Cardiac septum (tissue), 1 donor: ENCODE measurements around the gene RBM44. TPM values are rescaled to one million over a fixed set of nuclear protein-coding genes. Genes with fewer than 3 reads are reported as not detected.

Experiments
- DNase-seq: peaks from one replicate; pipeline ENCODE4 v3.0.0-alpha.2; 2020; ENCODE audit warnings: low spot score
- intact Hi-C: fragments of 100-400 bp; cut with DNase I; formaldehyde crosslinking; loops from one replicate; pipeline ENCODE4 v1.14.0; 2022
- total RNA-seq: library from RNA; stranded (reverse); fragmentation: NEBNext Ultra II Directional; extraction: Animal tissue kit (Norgen Biotek cat#: 25700); gene quantifications from one replicate; pipeline ENCODE4 v1.2.1, GENCODE V29; 2021
- donor health status: DM: no; HTN: no; CAD: no.

RBM44 gene
- total RNA-seq, 1 donor from 2014 or later, result 0.81 TPM

GRCh38 chr2:237878321-237879057, 79.9 kb downstream of the RBM44 start:
- peak; percentile 66 for DNase-seq
- intact Hi-C loops, result no loop called here

- intact Hi-C loops, result no loop called here
- peak; percentile 36 for DNase-seq
Observed at GRCh38 chr2:237879058-237879430, 80.5 kb downstream of the RBM44 start.

DNA sequence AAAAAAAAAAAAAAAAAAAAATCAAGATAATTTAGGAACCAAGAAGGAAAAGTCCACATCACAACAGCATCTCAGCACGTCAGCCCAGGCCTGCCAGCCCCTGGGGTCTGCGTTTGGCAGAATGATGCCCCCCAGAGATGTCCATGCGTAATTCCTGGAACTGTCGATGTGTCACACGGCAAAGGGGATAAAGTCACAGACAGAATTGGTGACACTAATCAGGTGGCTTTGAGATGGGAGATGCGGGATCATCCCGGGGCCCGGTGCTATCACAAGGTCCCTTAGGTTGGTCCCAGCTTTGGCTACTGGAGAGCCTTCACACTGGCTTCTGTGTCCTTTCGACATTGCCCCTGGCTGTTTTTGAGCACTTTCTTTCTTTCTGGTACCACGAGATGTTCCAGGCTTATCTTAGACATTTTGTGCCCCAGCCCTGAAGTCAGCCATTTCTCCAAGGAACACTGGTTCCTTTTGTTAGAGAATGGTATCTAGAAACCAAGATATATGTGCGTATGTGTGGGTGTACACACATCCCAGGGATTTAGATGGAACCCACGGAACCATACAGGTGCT, 81.5 kb downstream of the RBM44 start:
- no peak for DNase-seq
- intact Hi-C loops, result no loop called here

DNA sequence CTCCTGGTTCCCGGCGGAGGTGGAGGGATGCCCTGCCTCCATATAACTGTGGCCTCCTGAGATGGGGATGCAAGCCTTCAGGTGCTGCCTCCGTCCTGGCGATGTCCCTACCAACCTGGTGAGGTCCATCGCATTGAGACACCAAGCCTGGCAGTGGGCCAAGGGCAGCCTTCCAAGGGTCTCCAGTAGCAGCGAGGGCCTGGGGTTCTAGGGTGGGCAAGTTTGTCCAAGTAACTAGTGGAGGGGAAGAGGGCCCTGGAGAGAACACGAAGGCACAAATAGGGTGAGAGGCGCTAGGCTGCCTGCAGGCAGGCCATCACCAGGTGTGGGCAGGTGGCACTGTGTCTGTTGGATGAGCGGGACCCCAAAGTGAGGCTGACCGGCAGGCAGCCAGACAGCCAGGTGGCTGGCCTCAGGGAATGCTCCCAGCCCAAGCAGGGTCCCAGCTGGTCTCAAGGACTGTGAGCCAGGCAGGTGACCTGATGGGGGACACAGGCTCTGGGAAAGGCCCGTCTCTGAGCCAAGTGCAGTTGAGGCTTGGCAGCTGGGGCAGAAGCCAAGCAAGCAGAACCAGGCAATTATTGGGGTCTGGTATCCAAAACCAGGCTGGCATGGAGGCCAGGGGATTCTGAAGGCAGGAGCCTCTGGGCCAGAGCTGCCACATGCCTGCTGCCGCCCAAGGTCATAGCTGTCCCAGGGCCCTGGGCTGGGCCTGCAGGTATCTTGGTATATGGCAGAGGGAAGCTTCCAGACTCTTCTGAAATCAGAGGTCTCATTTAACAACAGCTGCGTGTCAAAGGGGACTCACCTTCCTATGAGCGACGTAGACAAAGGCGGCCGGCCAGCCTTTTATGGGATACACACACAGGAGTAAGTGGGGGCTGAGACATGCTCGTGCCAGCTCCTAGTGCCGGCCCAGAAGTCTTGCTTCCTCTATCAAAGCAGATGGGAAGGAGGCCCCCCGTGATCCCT, 84.2 kb downstream of the RBM44 start:
- no peak for DNase-seq
- intact Hi-C loops, result no loop called here

DNA sequence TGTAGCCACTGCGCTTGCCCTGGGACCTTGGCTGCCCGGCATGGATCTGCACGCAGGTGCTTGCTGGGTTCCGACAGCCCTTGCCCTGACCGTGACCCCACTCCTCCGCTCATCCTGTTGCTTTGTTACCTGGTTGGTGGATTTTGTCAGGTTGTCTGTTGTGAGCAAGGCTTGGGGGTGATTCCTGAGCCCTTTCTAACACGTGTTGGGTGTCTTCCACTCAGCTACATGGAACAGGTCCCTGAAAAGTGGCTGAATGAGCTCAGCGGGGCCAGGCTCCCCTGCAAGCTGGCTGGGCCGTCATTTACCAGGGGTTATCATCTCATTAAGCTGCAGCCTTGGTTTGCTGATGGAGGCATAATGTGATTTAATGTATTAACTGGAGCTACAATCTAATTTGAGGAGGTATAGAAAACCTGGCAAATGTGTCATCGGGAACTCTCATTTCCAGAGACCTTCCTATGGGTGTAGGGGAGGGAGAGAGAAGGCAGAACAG, 85.4 kb downstream of the RBM44 start:
- intact Hi-C loops, result no loop called here
- no peak for DNase-seq

GRCh38 chr2:237884681-237885080, 86.1 kb downstream of the RBM44 start:
- no peak for DNase-seq
- intact Hi-C loops, result no loop called here

- no peak for DNase-seq
- intact Hi-C loops, result no loop called here
Observed at GRCh38 chr2:237885111-237885930, 86.7 kb downstream of the RBM44 start.

- intact Hi-C loops, result loop anchor here (1.0 kb wide), 4 partner anchors 10 to 26 kb away; no protein-coding TSS in a partner anchor
- peak; percentile 90 for DNase-seq
Observed at GRCh38 chr2:237885931-237886684, 87.5 kb downstream of the RBM44 start.

DNA sequence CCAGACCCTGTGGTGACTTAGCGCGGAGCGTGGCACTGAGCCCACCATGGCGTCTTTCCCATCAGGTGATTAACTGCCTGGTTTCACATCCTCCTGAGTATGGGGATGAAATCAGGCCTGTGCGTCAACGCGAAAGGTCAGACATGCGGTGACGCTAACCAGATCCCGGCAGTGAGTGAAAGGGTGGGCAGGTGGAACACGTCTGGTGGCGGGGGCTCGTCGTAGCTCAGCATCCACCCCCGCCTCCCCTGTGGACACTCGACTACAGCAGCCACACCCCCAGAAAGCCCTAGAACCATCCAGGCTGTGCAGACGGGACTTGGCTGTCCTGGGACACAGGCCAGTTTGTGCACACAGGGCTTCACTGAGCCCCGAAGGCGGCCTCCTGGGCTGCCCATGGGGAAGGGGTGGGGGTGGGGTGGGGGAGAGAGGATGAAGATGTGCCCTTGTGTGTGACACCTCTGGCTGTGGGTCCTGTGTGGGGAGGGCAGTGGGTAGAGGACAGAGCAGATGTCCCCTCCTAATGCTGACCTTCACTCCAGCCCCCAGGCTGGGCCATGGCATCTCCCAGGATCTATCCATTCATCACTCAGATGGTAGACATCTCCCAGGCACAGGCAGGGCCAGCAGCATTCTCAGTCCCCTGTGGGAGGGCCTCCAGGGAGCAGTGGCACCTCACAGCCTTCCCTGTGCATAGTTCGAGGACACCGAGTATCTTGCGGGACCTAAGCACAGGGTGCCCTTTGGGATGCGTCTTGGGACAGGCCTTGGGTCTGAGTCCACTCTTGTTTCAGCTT, 88.3 kb downstream of the RBM44 start:
- DNase-seq, result peak; percentile 91
- intact Hi-C loops, result loop anchor here (1.0 kb wide), 4 partner anchors 9 to 27 kb away; no protein-coding TSS in a partner anchor

DNA sequence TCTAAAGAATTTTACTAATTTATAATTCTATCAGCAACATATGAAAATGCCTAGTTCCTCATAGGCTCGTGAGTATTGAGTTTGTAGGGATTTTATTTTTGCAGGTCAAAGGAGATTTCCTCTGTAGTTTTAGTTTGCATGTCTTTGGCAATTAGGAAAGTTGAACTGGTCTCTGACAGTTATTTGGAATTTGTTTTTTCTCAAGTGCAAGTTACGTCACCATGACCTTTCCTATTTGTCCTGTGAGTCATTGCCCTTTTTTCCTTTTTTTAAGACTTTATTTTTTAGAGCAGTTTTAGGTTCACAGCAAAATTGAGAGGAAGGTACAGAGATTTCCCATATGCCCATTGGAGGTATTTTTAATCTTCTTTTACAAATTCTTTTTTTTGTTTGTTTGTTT, 89.8 kb downstream of the RBM44 start:
- no peak for DNase-seq
- intact Hi-C loops, result no loop called here

DNA sequence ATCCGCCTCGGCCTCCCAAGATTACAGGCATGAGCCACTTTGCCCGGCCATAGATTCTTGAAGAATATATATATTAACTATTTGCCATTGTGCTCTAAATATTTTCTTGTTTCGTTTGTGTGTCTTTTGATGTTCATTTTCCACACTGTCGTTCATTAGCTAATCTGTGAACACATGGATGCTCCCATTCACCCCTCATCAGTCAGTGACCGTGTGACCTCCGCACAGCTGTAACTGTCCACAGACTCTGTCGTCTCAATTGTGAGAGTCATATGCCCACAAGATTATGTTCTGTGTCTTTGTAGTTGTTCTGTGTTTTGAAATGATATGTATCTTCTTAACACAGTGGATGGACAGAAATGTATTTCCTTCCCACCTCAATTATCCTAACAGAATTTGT, 90.4 kb downstream of the RBM44 start:
- intact Hi-C loops, result no loop called here
- DNase-seq, result no peak

- intact Hi-C loops, result no loop called here
- DNase-seq, result no peak
Observed at GRCh38 chr2:237889811-237890210, 91.2 kb downstream of the RBM44 start.

Other genes with a start within 250 kb of the RBM44 start
- not detected for gene PRLH, start 232.2 kb upstream of the RBM44 start, total RNA-seq
- gene RAB17, start 208.0 kb upstream of the RBM44 start, total RNA-seq, result 3.5 TPM
- gene LRRFIP1, start 171.2 kb upstream of the RBM44 start, total RNA-seq, result 157 TPM
- 253 TPM for gene RAMP1, start 60.8 kb downstream of the RBM44 start, total RNA-seq
- 61.0 TPM for gene UBE2F, start 168.2 kb downstream of the RBM44 start, total RNA-seq